GM21576 (cell line): ENCODE measurements around the gene RNF144A.

ENCODE experiments used
- ATAC-seq: cut with Tn5 transposase; IDR thresholded peaks from one replicate; pipeline ENCODE4 v1.9.1; 2021; ENCODE audit warnings: mild to moderate bottlenecking, moderate library complexity; ENCODE audit not compliant: unreplicated experiment

The RNF144A gene

DNA sequence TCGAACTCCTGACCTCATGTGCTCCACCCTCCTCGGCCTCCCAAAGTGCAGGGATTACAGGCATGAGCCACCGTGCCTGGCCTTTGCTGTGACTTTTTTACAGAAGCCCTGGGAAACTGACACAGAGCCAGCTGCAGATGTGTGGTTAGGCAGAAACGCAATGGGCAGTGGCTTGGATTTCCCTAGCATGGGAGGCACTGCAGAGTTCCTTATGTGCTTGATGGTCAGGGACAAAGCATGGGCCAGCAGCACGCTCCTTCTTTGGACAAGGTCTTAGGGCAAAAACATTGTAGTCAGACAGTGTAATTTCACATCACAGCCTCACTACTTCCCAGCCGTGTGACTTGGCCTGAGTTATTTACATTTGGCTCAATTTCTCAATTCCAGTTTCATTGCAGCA lies 153.9 kb downstream of the RNF144A start:
- no peak for ATAC-seq

DNA sequence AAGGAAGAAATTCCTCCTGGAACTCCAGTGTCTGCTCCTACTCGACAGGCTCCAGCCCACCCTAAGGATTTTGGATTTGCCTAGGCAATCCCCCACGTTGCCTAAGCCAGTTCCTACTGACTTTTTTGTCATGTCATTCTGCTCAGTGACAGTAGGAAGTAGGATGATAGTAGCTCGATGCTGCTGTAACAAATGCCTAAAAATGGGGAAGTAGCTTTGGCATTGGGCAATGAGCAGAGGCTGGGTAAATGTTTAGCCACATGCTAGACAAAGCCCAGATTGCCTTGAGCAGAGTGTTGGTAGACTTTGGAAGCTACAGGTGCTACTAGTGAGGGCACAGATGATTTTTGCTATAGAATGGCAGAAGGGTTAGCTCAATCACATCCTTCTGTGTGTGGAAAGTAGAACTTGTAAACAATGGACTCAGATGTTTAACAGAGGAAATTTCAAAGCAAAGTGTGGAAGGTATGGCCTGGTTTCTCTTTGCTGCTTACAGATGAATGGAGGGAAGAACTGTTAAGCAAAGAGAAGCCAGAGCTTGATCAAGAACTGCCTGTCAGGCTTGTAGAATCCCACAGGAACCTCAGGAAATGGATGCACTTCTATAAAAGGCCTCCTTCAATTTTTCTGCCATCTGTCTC lies 154.8 kb downstream of the RNF144A start:
- no peak for ATAC-seq

GRCh38 chr2:7073901-7074300 lies 156.7 kb downstream of the RNF144A start:
- no peak for ATAC-seq

DNA sequence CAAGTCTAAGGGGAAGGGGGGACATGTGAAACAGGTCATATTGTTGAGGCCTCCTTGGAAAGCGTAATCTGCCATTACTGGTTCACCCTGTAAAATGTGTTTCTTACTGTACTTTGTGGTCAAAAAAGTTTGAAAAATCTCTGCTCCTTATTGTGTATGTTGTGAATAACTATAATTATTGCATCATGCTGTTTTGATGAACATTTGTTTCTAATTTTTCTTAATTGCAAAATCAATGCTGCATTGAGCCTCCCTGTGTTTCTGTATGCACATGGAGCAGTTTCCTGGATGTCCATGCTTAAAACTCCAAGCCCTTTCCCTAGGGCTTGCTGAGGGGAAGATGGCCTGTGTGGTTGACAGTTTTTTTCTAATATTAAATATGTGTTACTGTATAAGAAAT lies 158.6 kb downstream of the RNF144A start:
- ATAC-seq, result no peak

DNA sequence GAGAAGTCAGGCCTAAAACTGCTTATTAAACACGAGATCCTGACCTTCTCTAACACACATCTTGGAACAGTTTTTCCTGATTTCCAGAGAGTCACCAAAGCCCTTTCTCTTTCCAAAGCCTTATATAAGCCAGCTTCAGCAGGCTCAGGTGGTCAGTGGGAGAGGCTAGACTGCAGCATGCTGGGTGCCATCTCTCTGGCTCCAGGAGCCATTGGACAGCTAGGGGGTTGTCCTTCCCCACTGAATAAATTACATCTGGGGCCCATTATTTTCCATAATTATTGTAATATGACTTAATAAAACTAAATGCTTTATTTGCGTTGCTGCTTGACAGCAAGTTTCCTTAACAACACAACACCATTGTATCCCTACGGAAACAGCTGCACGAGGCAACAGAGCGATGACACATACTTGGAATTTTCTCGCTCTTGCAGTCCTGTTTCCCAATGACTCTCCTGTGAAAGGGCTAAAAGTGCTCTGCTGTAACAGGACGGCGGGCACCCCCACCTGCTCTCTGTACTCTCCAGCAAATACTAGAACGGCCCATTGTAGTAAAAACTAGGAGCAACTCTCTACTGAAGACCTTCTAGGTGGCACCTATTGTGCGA lies 160.6 kb downstream of the RNF144A start:
- ATAC-seq, result no peak

DNA sequence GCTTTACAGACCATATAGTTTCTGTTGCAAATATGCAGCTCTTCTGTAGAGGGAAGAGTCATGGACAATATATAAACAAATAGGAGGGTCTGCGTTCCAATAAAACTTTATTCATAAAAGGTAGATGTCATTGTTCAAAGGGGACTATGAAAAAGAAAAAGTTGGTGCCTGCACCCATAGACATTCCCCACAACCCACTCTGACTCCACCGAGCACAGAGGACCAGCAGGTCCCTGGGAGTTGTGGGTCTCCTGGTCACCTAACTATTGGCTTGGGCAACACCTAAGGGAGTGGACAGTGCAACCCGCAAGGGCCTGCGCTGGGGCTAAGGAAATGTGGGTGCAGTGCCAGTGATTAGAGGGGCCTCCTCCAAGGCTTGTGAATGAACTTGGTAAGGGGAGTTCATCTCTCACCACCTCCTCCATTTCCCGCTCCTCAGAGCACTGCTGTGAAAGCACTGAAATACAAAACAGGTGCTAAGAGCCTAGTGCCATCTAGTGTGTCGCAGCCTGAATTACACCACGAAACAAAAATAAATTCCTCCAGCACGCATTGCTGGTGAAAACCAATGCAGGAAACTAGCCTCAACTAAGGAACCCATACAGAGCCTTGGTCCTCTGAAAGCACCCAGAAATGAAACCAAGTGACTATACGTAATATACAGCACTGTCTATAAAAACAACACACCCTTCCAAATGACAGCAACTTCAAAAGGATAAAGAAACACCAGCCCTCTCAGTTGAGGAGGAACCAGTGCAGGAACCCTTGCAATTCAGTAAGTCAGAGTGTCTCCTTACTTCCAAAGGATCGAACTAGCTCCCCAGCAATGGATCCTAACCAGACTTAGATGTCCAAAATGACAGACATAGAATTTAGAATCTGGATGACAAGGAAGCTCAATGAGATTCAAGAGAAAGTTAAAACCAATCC lies 166.6 kb downstream of the RNF144A start:
- ATAC-seq, result no peak

DNA sequence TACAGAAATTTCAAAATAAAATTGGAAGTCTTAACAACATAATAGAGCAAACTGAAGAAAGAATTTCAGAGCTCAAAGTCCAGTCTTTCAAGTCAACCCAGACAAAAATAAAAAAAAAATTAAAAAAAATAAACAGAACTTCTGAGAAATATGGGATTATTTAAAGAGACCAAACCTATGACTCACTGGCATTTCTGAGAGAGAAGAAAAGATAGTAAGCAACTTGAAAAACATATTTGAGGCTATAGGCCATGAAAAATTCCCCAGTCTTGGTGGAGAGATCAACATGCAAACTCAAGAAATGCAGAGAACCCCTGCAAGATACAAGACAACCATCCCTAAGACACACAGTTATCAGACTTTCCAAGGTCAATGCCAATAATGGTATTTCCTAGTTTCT lies 167.4 kb downstream of the RNF144A start:
- no peak for ATAC-seq

DNA sequence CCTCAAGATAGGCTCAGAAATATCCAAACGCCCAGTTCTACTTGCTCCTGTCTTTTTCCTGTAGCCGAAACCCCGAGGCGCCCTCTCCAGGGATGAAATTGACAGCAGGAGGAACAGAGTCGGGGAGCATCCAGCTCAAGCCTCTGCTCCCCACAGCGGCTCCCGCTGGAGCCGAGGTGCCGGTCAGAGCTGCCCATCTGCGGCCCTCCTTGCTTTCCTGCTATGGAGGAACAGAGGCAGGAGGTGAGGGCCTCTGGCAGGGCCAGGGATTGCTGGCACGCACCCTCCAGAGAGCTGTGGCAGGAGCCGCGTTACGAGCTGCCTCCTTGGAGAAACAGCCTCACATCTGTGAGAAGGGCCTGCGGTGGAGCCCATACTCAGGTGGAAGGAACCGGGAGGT lies 172.1 kb downstream of the RNF144A start:
- ATAC-seq, result no peak

- no peak for ATAC-seq
Measured at GRCh38 chr2:7089898-7090510, 172.8 kb downstream of the RNF144A start.

GRCh38 chr2:7093376-7093775 lies 176.2 kb downstream of the RNF144A start:
- ATAC-seq, result no peak
